GM12865 (cell line): ENCODE measurements around the gene STXBP1.

ENCODE experiments used
- DNase-seq: peaks from one replicate; pipeline ENCODE4 v3.0.0; 2010; ENCODE audit warnings: low read depth
- H3K4me3 ChIP-seq: 2 replicates; pipeline ENCODE4 v1.5.1; 2011; ENCODE audit warnings: mild to moderate bottlenecking, low read depth, low read length, control low read depth
- TF ChIP-seq, protein P1 (sequence below): IDR thresholded peaks from 2 replicates; pipeline ENCODE4 v1.5.1; 2011; ENCODE audit warnings: low read length, control low read depth, low read depth, inconsistent platforms; ENCODE audit not compliant: insufficient read depth; ENCODE audit errors: missing control alignments

STXBP1 gene

GRCh38 chr9:127689329-127690000 is 77.4 kb downstream of the STXBP1 start:
- DNase-seq: no peak
- H3K4me3 ChIP-seq: no peak overlapping the region
- TF ChIP-seq, protein P1, sequence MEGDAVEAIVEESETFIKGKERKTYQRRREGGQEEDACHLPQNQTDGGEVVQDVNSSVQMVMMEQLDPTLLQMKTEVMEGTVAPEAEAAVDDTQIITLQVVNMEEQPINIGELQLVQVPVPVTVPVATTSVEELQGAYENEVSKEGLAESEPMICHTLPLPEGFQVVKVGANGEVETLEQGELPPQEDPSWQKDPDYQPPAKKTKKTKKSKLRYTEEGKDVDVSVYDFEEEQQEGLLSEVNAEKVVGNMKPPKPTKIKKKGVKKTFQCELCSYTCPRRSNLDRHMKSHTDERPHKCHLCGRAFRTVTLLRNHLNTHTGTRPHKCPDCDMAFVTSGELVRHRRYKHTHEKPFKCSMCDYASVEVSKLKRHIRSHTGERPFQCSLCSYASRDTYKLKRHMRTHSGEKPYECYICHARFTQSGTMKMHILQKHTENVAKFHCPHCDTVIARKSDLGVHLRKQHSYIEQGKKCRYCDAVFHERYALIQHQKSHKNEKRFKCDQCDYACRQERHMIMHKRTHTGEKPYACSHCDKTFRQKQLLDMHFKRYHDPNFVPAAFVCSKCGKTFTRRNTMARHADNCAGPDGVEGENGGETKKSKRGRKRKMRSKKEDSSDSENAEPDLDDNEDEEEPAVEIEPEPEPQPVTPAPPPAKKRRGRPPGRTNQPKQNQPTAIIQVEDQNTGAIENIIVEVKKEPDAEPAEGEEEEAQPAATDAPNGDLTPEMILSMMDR: no peak

GRCh38 chr9:127690735-127691134 is 78.7 kb downstream of the STXBP1 start:
- TF ChIP-seq, protein P1: no peak
- no peak for DNase-seq
- H3K4me3 ChIP-seq: no peak overlapping the region

GRCh38 chr9:127692071-127692470 is 80.0 kb downstream of the STXBP1 start:
- no peak overlapping the region for H3K4me3 ChIP-seq
- TF ChIP-seq, protein P1: no peak
- no peak for DNase-seq

DNA sequence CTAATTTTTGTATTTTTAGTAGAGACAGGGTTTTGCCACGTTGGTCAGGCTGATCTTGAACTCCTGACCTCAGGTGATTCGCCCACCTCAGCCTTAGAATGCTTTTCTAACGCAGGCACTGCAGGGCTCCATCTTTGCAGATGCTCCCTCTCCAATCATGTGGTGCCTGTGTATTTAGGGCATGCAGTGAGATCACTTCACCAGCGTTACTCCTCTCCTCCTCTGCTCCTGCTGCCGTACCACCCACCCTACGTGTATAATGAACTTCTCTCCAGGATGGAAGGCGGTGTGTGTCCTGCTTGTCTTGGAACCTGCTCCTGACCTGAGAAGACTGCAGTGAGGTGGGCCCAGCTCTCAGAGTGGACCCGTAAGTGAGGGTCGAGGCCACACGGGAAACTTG is 81.1 kb downstream of the STXBP1 start:
- H3K4me3 ChIP-seq: no peak overlapping the region
- DNase-seq: no peak
- TF ChIP-seq, protein P1: no peak

GRCh38 chr9:127693697-127694096 is 81.6 kb downstream of the STXBP1 start:
- H3K4me3 ChIP-seq: no peak overlapping the region
- no peak for DNase-seq
- TF ChIP-seq, protein P1: no peak

GRCh38 chr9:127694890-127695720 is 83.0 kb downstream of the STXBP1 start:
- DNase-seq: no peak
- no peak overlapping the region for H3K4me3 ChIP-seq

More at GRCh38 chr9:127694890-127695720, 83.0 kb downstream of the STXBP1 start:
- TF ChIP-seq, protein P1: no peak
